Activated gamma-delta T cell (primary cell): ENCODE results near the gene MEN1.
"Not testable (repeated sequence)": the region's sequence is repeated elsewhere in the genome, so short reads cannot be mapped to it uniquely, and the experiment has no call there.

Source experiments
- DNase-seq: peaks from one replicate; lab custom pipeline; 2025; lab: John Stamatoyannopoulos, UW

The MEN1 gene

DNA sequence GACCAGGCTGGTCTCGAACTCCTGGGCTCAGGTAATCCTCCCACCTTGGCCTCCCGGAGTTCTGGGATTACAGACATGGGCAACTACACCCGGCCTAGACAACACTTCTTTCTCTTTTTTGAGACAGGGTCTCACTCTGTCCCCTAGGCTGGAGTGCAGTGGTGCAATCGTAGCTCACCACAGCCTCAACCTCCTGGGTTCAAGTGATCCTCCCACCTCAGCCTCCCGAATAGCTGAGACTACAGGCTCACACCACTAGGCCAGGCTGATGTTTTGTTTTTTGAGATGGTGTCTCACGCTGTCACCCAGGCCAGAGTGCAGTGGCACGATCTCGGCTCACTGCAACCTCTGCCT is 35.4 kb upstream of the MEN1 start:
- not testable (repeated sequence) for DNase-seq

DNA sequence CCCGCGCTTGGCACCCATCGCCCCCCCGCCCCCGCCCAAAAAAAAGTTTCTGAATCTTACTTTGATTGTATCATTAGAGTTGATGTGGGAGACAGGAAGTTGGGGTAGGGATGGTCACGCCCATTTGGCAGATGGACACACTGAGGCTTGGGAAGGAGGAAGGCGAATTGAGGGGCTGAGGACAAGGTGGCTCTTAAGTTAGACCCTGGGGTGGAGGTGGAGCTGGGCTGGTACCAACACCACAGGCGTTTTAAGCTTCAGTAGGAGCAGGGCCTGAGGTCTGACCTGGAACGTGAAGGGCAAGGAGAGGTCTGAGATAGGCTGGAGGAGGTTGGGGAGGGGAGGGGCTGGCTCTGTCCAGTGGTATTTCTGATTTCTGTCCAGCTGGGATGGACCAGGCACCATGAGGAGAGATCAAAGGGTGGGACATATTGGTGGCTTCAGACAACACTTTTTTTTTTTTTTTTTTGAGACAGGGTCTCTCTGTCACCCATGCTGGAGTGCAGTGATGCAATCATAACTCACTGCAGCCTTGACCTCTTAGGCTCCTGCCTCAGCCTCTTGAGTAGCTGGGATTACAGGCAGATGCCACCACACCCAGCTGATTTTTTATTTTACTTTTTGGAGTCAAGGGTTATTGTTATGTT is 34.9 kb upstream of the MEN1 start:
- DNase-seq: no peak

DNA sequence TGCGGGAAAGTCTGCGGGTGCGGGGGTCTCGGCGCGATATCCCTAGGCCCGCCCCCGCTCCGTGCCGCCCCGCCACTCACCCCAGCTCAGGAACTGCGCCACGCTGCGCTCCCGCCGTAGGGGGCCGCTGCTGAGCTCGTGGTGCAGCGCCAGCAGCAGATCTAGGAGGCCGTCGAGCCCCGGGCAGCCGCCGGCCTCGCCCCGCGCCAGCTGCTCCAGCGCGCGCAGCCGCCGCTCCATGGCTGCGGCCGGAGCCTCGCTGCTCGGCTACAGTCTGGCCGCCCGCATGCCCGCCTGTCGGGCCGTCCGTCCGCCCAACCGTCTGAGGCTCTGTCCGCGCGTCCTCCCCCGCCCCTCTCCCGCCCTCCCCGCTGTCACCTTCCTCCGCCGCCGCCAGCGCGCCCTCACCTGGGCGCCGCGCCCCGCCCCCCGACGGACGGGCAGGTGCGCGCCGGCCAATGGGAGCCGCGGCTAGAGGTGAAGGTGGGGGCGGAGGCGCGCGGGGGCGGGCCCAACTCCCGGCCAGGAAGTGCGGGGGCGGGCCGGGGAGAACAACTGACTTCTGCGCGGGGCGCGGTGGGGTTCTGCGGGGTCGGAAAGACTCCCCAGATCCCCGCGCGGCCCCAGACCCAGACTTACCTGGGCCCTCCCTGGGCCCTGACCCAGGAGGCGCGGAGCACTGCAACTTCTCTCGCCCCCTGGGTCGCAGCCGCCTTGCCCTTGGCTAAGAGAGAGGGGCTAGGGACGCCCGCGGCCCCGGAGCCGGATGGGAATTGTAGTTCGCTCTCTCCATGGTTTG is 34.2 kb upstream of the MEN1 start, which contains the start of gene CDC42BPG:
TSS of gene CDC42BPG (minus strand) at position 324 of the 799 bp plus-strand sequence. CDS start at position 240, 84 bp downstream.
- peak; percentile 61 for DNase-seq

DNA sequence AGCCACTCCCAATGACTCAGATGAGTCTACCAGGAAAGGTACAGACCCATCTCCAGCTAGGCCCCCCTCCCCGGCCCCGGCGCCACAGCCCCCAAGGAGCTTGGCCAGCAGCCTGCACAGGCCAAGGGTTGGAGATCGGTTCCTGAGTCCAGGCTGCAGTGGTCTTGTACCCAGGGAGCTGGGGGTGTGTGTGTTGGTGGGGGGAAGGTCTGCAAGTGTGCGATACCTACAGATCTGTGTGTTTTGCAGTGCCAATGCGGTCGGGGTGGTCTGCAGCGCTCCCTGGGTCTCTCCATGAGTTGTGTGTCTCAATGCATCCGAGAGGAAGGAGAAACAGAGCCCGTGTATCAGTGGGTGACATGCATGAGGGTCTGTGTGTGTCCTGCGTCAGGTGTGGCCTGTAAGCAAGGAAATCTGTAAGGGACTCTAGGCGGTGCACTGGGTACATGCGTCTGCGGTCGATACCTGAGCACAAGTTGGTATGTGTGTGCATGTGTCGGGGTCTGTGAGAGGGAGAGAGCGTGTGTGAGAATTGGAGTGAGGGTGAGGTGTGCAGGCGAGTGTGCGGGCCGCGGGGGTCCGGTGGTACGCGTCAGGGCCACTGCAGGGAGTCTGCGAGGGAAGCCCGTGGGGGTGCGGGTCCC is 33.5 kb upstream of the MEN1 start:
- no peak for DNase-seq

DNA sequence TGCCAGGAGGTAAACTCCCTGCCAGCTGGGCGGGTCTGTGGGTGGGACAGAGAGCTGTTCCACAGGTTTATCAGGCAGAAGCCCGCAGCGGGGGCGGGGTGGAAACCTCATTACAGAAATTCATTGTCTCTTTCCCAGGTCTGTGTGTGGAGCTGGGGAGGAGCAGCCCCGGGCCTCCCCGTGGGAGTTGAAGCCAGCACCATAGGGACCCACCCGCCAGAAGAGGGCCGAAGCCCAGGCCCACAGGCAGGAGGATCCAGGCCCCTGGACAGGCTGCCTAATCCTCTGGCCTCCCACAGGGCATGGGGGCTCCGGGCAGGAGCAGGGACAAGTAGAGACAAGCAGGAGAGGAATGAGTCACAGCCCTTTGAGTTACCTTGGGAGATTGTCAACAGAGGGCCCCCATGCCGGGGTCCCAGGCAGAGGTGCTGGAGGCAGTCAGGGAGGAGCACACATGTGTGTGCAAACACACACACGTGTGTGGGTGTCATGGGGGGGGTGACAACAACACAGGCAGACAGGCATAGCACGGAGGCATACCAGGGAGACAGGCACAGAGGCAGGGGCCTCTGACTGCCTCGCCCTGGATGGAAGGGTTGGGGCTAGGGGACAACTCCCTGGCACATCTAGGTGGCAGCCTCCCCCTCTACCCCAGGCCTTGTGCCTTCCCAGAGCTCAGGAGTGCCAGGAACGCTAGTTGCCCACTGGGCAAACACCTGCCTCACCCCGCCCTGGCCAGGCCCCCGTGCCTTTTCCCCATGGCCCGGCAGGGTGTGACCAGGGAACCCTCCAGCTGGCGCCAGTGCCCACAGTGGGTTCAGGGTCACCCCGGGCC is 32.7 kb upstream of the MEN1 start:
- DNase-seq: no peak

DNA sequence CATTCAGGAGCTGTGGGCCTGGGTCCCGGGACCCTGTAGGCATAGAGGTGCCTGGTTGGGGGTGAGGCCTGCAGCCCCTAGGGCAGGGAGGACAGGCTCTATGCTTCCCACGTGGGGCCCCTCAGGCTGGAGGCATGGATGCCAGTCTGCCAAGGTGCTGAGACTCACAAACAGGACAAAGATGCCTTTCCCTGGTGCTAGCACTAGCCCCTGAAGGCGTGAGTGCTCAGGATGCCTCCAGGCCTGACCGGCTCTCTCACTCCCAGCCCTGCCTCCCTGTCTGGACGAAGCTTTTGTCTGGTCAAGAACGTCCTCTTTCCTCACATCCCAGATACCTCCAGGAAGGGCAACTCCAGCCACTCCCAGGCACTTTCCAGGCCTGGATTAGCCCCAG is 32.0 kb upstream of the MEN1 start:
- no peak for DNase-seq

DNA sequence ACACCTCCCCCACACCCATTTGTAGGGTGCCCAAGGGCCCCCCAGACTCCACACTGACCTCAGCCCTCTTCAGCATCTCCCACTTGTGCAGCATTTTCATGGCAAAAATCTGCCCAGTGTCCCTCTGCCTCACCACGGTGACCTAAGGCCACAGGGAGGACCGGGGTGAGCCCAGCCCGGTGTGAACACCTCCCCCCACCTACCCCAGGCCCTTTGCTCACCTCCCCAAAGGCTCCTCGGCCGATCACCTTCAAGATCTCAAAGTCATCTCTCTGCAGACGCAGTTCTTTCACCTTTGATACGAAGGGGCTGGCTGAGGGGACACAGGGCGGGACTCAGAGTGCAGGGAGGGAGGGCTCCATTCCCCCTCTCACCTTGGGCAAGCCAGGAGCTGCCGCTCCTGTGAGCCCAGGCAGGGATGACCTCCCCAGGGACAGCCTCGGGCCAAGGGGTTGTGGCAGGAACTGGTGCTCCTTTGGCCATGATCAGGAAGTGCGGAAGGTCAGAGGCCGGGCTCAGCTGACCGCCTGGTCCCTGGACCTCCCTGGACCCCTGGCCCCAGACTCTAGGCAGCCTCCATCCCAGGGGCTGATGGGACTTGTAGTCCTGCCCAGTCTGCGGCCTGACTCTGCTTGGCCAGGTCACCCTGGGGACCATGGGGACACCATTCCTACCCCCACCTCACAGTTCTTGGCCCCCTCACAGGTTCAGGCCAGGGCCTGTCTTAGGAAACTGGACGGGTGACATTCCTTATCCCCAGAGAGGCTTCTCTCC is 31.4 kb upstream of the MEN1 start:
- no peak for DNase-seq

DNA sequence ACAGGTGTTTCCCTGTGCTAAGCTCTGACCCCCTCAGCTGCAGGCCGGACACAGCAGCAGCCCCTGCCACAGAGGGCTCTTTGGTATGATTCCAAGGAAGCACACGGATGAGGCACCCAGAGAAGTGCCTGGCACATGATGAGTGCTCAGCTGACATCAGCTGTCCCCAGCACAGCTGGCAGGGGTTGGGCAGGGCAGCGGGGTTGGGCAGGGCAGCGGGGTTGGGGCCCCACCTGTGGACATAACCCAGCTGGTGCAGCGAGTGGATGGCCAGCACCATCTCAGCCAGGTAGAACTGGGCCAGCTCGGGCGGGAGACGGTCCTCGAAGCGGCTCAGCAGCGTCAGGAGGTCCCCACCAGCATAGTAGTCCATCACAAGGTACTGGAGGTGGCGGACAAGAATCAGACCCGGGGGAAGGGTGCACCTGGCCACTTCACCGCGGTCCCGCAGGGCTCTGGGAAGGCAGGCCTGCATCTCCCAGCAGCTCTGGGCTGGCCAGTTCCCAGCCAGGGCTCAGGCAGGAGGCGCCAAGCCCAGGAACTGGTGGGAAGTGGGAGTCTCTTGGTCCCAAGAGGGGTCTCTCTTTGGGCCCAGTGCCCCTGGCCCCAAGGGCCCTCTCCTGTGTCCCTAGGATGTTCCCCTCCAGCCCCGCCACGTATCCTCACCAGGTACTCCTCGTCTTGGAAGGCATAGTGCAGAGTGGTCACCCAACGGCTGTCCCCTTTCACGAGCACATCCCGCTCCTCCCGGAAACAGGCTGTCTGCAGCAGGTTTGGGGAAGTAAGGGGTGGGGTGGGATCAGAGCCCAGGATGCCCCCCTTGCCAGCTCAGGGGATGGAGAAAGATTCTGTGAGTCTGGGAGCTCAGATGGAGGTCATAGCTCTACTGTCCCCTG is 29.8 kb upstream of the MEN1 start:
- no peak for DNase-seq

DNA sequence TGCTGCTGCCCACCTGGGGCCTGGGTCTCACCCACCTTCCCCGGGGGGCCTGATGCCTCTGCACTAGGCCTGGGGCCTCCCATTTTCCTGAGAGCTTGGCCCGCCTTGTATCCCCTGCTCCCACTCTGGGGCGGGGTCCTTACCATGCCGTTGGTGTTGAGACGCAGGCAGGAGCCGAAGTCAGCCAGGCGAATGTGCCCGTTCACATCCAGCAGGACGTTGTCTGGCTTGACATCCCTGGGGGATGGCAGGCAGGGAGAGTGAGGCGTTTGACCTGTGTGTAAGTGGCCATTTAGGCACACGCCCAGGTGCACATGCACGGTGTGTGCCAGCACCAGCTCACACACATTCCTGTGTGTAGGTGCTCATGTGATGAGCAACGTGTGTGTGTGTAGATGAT is 29.0 kb upstream of the MEN1 start:
- no peak for DNase-seq

DNA sequence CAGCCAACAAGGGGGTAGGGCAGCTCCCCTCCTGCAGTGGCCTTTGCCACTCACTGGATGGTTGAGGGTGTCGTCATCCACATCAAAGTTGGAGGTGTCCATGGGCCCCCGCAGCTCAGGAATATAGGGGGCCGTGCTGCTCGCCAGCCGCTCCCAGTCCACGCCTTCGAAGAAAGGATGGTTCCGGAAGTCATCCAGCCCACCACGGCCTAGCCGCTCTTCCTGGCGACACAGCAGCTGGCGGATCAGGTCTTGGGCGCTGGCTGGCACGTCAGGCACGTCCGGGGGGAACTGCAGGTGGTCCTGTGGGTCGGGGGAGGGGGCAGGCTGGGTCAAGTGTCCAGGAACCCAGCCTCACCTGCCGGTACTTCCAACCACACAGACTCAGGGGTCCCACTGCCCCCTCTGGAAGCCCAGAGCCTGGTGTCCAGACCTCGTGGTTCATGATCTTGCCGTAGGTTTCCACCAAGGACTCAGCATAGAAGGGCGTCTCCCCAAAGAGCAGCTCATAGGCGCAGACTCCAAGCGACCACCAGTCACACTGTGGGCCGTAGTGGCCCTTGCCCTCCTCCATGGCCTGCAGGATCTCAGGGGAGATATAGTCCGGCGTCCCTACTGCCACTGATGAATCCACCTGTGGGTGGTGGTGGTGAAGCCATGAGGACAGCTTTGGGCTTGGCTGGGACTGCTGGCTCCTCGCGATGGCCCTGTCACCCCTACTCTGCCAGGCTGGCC is 28.4 kb upstream of the MEN1 start:
- no peak for DNase-seq

DNA sequence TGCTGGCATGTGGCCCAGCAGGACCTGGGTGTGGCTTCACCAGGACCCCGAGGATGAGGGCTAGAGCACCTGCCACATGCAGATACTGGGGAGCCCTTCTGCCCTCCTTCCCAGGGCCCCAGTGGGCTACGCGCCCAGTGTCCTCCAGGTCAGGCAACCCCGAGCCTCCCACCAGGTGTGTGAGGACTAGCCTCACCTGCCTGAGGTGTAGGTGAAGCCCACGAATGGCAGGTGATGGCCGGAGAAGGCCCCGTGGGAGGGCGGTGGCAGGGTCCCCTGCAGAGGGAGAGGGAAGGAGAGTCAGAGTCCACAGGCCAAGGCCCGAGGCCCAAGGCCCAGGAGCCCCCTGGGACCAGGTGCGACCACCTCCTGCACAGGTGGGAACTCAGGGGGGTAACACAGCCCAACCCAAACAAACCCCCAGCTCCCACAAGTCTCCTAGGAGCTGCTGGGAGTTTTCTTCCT is 27.6 kb upstream of the MEN1 start:
- DNase-seq: no peak

DNA sequence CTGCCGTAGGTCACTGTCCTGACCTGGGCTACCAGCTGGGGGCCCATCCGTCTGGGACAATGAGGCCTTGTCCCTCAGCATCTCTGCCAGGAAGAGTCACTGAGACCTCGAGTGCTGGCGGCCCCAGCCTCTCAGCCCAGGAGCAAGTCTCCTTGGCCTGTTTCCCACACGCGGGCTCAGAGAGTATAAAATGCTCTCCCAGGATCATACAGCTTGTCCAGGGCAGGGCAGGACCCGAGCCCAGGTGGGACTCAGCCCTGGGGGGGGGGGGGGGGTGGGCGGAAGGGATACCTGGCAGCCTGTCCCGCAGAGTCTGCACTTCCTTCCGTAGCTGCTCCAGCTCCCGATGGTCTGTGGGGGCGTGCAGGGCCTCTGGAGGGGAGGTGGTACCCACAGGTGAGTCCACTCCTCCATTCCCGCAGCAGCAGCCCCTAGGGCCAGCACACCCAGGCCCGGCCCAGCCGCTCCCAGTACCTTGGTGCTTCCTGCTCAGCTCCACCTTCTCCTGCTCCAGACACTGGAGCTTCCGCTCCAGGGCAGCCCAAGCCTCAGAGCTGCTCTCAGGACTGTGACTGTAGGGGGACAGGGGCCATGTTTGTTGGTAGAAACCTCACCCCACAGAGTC is 26.2 kb upstream of the MEN1 start:
- no peak for DNase-seq

DNA sequence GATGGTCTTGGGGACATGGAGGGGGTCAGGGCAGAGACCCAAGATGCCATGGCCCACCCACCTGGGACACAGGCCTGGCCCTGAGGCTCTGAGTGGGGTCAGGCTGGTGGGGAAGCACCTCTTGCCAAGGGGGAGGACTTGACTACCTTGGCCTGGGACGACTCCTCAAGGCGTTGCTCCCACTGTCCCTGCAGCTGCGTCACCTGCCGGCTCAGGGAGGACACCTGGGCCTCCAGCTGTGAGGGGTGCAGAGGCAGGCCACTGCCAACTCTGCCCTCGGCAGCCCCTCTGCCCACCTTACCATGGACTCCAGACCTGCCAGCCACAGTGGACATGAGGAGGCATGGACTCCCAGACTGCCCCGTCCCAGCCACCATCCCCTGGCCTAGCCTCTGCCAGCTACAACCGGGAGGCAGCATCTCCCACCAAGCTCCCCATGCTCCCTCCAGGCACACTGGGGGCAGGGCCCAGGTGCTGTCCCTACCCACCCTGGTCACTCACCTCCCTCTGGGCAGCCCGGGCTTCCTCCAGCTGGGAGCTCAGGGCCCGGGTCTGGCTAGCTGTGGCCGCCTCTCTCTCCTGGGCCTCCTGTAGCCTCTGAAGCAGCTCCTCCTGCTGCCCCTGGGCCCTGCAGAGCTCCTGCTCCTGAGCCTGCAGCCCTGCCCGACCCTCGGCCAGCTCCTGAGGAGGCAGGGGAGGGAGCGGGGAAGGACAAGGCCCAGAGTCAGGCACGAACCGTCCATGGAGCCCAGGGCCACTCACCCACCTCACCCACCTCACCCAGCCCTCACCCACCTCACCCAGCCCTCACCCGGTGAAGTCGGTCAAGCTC is 25.5 kb upstream of the MEN1 start:
- DNase-seq: no peak

DNA sequence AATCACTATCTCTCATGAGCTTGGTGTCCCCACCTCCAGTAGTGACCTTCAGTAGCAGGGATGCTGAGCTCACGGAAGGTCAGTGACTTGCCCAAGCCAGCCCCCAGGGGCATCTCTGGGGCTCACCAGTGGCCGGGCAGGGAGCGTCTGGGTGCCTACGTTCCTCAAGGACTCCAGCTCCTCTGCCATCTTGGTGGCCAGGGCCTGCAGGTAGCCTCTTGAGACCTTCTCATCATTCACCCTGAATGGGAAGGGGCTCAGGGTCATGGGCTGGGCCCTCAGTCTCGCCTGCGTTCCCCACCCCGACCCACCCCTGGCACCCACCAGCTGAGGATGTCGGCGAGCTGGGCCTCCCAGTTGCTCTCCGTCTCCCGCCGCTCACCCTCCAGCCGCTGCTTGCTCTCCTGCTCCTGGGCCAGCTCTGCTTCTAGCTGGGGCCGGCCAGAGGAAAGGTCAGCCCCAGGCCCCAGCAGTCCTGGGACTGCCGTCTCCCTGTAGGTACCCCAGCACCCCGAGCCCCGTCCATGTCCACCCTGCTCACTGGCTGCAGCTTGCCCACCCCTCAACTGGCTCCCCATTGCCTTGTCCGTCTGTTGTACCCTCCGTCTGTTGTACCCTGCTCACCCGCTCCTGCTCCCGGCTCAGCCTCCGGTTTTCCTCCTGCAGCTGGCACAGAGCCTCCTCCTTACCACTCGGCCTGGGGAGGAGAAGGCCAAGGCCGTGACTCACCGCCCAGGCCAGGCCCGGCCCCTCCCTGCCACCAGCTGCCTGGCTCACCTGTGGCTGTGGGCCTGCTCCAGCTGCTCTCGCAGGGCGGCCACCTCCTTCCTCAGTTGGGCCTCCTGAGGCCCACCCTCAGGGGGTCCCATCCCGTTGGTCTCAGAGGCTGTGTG is 24.6 kb upstream of the MEN1 start:
- DNase-seq: no peak

DNA sequence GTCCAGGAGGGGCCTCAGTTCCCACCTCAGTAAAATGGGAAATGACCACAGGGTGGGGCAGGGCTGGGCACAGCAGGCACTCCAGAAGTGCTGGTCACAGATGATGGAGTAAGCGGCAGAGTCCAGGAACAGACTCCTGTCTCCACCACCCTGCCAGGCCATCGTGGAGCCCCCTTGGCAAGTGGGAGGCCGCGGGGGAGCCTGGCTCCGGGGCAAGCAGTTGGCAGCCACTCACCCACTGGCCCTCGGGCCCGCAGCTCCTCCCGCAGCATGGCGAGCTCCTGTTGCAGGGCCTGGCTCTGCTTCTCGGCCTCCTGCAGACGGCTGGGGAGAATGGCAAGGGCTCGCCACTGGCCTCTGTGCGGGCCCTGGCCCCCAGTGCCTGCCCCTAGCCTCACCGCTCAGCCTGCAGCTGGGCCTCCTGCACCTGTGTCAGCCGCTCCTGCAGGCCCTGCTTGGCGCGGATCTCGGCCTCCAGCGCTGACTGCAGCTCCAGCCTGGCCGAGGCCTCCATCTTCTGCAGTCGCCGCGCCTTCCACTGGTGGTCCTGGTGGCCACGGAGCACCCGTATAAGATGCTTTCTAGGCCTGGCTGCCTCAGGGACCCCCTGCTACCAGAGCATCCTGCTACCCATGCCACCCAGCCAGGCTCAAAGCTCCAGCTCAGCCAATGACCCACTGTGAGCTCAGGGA is 23.8 kb upstream of the MEN1 start:
- DNase-seq: no peak

DNA sequence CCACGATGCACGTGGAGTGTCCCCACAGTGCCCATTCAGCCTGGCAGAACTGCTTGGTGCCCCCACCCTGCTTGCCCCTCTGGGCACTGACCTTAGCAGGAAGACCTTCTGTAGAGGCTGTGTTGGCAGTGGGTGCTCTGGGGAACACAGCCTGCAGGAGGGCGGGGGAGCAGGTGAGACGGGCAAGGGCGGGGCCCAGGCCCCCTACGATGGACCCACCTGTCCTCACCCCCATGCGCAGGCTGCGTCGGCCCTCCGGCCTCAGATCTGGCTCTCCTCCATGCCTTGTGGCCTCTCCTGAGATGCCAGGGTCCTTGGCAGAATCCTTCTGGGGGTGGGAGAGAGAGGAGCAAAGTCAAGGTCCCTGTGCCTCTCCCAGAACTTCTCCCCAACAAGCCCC is 23.2 kb upstream of the MEN1 start:
- DNase-seq: no peak

DNA sequence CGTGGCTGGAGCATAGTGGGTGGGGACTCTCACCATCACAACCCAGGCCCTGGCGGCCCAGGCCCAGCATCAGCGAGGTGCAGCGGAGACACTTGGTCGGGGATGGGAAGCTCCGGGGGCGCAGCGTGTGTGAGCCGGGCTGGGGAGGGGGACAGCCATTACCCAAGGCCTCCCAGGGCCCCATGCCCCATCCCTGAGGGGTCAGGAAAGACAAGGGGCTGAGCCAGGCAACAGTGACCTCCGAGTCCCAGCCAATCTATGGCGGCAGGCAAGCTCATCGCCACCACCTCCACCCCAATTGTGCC is 22.8 kb upstream of the MEN1 start:
- no peak for DNase-seq
